ENCODE measurements around the gene KRTAP10-10. TPM values are rescaled to one million over a fixed set of nuclear protein-coding genes. Genes with fewer than 3 reads are reported as not detected.

The KRTAP10-10 gene
- total and polyA plus RNA-seq, 2 donors = not detected

DNA sequence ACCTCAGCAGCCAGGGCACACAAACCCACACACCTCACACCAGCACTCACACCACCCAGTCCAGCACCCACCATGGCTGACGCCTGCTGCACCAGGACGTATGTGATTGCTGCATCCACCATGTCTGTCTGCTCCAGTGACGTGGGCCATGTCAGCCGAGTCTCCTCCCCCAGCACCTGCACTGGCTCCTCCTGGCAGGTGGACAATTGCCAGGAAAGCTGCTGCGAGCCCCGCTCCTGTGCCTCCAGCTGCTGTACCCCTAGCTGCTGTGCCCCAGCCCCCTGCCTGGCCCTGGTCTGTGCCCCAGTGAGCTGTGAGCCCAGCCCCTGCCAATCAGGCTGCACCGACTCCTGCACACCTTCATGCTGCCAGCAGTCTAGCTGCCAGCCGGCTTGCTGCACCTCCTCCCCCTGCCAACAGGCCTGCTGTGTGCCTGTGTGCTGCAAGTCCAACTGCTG, 25.1 kb upstream of the KRTAP10-10 start, which contains the start of gene KRTAP10-8:
Gene KRTAP10-8 (plus strand): TSS at position 51 of the 458 bp plus-strand sequence. CDS start 22 bp downstream, at position 73.
- Histone ChIP-seq H3K4me3 (ENCODE audit: low read depth, low read length) (no peak within 1 kb of the TSS), H3K27ac (ENCODE audit: low read depth) (no peak within 1 kb of the TSS), H3K4me1 (ENCODE audit: insufficient read depth) (no peaks in the 10 kb centered on the region), H3K36me3 (ENCODE audit: insufficient read depth) (no peaks in the 10 kb centered on the region)
- DNase-seq (ENCODE audit: extremely low spot score) = no peak
- WGBS = 87% methylated on average over 8 of the region's 8 CpGs

DNA sequence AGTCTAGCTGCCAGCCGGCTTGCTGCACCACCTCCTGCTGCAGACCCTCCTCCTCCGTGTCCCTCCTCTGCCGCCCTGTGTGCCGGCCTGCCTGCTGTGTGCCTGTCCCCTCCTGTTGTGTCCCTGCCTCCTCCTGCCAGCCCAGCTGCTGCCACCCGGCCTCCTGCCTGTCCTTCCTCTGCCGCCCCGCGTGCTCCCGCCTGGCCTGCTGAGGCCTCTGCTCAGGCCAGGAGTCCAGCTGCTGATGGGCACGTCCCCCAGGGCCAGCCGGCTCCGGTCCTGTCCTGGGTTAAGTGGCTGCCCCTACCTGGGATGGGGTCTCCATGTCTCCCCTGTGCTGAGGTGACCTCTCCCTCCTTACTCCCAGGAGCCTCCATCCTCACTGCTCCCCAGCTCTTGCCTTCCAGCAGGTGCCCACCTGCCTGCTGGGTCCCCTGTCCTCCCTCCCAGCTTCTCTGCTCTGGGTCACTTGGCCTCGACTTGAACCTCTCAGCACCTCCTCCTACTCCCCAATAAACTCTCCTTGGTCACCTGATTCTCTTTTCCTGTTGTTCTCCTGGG, 24.4 kb upstream of the KRTAP10-10 start:
- H3K4me3 ChIP-seq (ENCODE audit: low read depth, low read length) = no peak overlapping the region
- no peak overlapping the region for H3K27ac ChIP-seq (ENCODE audit: low read depth)
- H3K36me3 ChIP-seq (ENCODE audit: insufficient read depth) = no peaks in the 10 kb centered on the region
- 79% methylated on average over 13 of the region's 13 CpGs for WGBS
- H3K4me1 ChIP-seq (ENCODE audit: insufficient read depth) = no peaks in the 10 kb centered on the region
- no peak for DNase-seq (ENCODE audit: extremely low spot score)

DNA sequence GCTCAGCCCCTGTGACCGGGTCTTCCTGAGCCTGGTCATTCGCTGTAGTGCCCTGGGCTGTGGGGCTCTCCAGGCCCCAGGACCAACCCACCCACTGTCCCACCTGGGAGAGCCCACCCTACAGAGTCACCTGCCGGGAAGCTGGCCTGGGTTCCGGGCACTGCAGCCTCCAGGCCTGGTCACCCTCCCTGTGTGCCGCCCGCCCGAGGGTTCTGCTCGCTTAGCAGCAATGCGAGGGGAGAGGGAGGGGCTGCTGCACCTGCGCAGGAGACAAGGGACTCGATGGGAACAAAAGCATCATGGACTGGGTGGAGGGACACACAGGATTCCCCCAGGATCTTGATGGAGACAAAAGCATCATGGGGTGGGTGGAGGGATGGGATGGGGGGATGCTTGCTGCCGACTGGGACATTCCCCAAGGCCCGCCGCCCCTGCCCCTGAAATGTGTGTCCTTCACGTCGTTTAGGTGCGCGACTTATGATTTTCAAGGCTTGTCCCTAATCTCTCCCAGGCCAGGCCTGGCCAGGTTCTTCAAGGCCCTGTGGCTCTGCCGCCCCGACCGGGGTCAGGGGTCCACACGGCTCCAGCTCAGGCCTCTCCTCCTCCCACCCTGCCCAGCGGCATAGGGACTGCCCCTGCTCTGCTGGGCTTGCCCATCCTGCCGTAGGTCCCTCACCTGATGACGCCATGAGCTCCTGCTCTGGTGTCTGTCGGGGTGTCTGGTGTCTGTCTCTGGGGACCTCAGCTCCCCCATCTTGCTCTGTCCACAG, 23.6 kb upstream of the KRTAP10-10 start:
- Histone ChIP-seq H3K36me3 (ENCODE audit: insufficient read depth) (no peaks in the 10 kb centered on the region), H3K4me1 (ENCODE audit: insufficient read depth) (no peaks in the 10 kb centered on the region), H3K27ac (ENCODE audit: low read depth) (no peak overlapping the region), H3K4me3 (ENCODE audit: low read depth, low read length) (no peak overlapping the region)
- no peak for DNase-seq (ENCODE audit: extremely low spot score)
- 88% methylated on average over 26 of the region's 26 CpGs for WGBS

DNA sequence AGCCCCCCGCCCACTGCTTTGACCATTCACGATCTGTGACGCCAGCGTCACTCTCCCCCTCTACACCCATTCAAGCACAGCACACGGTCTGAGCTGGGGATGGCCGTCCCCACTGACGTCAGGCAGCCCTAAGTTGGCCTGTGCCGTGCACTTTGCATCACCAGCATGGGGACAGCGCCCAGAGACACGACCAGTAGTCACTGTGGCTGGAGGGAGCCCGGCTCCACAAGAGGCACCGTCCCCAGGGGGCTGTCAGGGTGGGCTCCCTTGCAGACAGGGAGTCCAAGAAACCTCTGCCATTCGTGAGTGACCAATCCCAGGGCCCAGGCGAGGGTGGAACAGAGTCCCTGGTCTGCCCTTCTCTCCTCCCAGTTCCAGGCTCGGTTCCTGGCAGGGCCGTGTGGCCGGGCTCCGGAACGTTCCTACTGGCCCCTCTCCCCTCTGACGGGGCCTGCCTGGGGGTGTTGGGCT, 23.0 kb upstream of the KRTAP10-10 start:
- Histone ChIP-seq H3K4me1 (ENCODE audit: insufficient read depth) (no peaks in the 10 kb centered on the region), H3K27ac (ENCODE audit: low read depth) (no peak overlapping the region), H3K4me3 (ENCODE audit: low read depth, low read length) (no peak overlapping the region), H3K36me3 (ENCODE audit: insufficient read depth) (no peaks in the 10 kb centered on the region)
- 75% methylated on average over 20 of the region's 20 CpGs for WGBS
- no peak for DNase-seq (ENCODE audit: extremely low spot score)

DNA sequence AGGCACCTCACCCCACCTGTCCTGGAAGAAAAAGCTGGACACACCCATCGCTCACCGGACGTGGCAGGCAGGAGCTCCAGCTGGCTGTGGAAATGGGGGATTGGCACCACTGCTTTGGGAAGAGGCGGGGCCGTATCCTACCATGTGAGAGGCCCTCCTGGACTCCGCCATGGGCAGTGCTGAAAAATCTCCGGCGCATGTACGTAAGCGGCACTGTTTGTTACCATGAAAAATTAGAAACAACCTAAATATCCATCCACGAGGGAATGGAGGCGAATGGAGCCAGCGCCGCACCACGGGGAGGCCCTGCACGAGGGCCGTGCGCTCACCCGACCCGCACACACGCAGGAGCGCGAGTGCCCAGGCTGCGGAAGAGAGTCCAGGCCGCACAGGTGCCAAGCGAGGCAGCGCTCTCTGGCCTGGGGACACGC, 22.2 kb upstream of the KRTAP10-10 start:
- H3K4me1 ChIP-seq (ENCODE audit: insufficient read depth) = no peaks in the 10 kb centered on the region
- H3K4me3 ChIP-seq (ENCODE audit: low read depth, low read length) = no peak overlapping the region
- no peak overlapping the region for H3K27ac ChIP-seq (ENCODE audit: low read depth)
- no peak for DNase-seq (ENCODE audit: extremely low spot score)
- 89% methylated on average over 28 of the region's 28 CpGs for WGBS
- no peaks in the 10 kb centered on the region for H3K36me3 ChIP-seq (ENCODE audit: insufficient read depth)

DNA sequence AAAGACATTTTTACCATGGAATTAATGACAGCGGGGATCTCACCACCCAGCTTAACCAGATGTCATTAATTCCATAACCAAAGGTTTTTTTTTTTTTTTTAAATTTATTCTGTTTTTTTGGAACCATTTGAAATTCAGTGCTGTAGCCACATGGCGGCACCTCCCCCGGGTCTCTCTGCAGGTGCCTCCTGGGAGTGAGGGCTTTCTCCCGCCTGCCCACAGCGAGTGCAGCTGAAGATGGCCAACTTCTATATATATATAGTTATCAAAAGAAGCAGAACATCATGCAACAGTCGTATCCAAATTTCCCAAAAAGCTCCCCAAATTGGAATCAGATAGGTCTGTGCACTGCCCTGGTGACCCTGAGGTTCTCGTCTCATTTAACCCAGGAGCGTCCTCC, 21.7 kb upstream of the KRTAP10-10 start:
- no peak overlapping the region for H3K27ac ChIP-seq (ENCODE audit: low read depth)
- H3K4me3 ChIP-seq (ENCODE audit: low read depth, low read length) = no peak overlapping the region
- WGBS = 63% methylated on average over 8 of the region's 8 CpGs
- no peaks in the 10 kb centered on the region for H3K36me3 ChIP-seq (ENCODE audit: insufficient read depth)
- no peaks in the 10 kb centered on the region for H3K4me1 ChIP-seq (ENCODE audit: insufficient read depth)
- no peak for DNase-seq (ENCODE audit: extremely low spot score)

DNA sequence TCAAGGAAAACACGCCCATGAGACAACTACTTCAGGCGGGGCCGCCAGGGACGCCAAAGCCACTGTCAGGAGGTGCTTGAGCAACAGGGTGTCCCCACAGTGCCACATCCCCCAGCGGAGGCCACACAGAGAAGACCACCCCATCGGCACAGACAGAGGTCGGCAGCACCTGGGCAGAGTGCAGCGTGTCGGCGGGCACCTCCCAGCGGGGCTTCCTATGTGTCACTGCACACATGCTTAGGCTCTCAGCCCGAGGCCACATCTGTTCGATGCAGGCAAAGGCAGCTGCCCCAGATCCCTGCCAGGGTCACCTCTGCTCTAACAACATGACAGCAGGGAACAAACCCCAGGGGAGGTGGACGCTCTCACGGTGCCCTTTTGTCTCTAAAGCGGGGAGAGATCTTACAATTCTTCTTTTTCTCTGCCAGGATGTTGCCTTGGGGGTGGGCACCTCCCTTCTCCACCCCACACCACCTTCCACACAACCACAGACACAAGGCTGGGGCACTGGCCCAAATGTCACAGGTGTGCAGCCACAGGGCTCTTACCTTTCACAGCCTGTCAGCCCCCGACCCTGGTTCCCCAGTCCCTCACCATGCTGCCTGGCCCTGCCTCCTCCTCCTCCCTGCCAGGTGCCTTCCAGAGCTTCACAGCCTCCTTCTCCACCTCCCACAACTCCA, 21.1 kb upstream of the KRTAP10-10 start:
- Histone ChIP-seq H3K4me1 (ENCODE audit: insufficient read depth) (no peaks in the 10 kb centered on the region), H3K4me3 (ENCODE audit: low read depth, low read length) (no peak overlapping the region), H3K36me3 (ENCODE audit: insufficient read depth) (no peaks in the 10 kb centered on the region), H3K27ac (ENCODE audit: low read depth) (no peak overlapping the region)
- WGBS = 72% methylated on average over 17 of the region's 17 CpGs
- no peak for DNase-seq (ENCODE audit: extremely low spot score)

DNA sequence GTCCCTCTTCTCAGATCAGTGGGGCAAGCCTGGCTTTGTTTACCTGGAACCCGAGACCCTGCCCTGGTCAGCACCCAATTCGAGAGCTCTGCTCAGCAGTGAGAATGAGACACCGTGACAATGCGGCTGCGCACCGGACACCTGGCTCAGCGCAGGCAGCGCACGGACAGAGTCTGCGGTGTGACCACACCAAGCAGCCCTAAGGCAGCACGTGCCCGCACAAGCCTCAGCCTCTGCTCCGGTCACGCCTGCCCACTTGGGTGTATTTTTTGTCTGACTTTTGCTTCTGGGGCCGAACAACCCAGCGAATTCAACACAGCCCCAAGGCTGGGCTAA, 20.6 kb upstream of the KRTAP10-10 start:
- Histone ChIP-seq H3K36me3 (ENCODE audit: insufficient read depth) (no peaks in the 10 kb centered on the region), H3K4me1 (ENCODE audit: insufficient read depth) (no peaks in the 10 kb centered on the region), H3K4me3 (ENCODE audit: low read depth, low read length) (no peak overlapping the region), H3K27ac (ENCODE audit: low read depth) (no peak overlapping the region)
- DNase-seq (ENCODE audit: extremely low spot score) = no peak
- 73% methylated on average over 16 of the region's 16 CpGs for WGBS

DNA sequence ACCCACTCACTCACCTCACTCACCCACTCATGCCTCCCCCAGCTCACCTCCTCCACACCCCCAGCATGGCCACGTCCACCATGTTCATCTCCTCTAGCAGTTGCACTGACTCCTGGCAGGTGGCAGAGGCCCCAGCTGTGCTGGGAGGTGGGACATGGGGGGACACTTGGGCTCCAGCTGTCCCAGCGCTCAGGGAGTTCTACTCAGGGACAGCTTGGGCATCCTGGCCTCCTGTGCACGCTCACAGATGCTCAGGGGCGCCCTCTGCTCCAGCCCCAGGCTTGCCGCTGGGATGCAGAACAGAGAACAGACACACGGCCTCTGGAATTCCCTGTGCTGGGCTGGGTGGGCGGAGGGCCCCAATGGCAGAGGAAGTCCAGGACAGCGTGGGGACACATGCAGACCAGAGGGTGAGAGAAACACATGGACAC, 20.1 kb upstream of the KRTAP10-10 start:
- 55% methylated on average over 8 of the region's 8 CpGs for WGBS
- DNase-seq (ENCODE audit: extremely low spot score) = no peak

DNA sequence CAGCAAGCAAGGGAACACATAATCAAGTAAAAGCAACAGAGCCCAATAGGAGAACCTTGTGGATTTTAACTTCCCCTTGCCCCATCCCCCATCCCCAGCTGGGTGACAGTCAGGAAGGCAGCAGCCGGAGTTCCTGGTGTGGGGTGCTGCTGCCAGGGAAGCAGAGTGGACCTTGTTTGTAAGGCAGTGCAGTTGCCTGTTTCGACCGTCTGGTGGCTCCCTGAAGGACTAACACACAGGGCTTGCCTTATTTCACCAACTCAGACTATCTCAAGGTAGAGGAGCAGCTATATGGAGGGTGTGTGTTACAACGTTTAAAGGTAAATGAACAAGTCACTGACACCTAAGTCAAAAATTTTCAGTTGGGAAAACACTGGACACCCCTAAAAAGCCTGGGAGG, 18.7 kb upstream of the KRTAP10-10 start:
- no peaks in the 10 kb centered on the region for H3K36me3 ChIP-seq (ENCODE audit: insufficient read depth)
- H3K27ac ChIP-seq (ENCODE audit: low read depth) = no peak overlapping the region
- WGBS = 24% methylated on average over 4 of the region's 4 CpGs
- H3K4me3 ChIP-seq (ENCODE audit: low read depth, low read length) = no peak overlapping the region
- DNase-seq (ENCODE audit: extremely low spot score) = no peak
- H3K4me1 ChIP-seq (ENCODE audit: insufficient read depth) = no peaks in the 10 kb centered on the region

More for the DNA sequence above, 20.1 kb upstream of the KRTAP10-10 start:
- no peaks in the 10 kb centered on the region for H3K36me3 ChIP-seq (ENCODE audit: insufficient read depth)
- H3K27ac ChIP-seq (ENCODE audit: low read depth) = no peak overlapping the region
- H3K4me3 ChIP-seq (ENCODE audit: low read depth, low read length) = no peak overlapping the region
- H3K4me1 ChIP-seq (ENCODE audit: insufficient read depth) = no peaks in the 10 kb centered on the region

DNA sequence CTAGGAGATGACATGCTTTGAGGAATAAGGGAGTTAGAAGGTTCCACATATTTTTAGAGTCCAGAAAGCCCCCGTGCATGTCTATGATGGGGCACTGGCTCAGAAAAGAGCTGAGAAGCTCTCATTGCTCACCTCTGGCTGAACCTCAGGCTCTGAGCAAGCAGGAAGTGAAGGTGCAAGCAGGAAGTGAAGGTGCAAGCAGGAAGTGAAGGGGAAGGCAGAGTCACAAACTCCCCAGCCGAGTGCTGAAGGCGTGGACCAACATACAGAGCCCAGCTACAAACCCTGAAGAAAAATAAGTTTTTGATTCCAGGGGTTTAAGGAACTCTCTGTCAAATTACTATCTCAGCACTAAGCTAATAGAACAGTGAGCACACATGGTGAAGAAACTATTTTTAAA, 18.2 kb upstream of the KRTAP10-10 start:
- 70% methylated on average over 3 of the region's 3 CpGs for WGBS
- no peak for DNase-seq (ENCODE audit: extremely low spot score)
- Histone ChIP-seq H3K36me3 (ENCODE audit: insufficient read depth) (no peaks in the 10 kb centered on the region), H3K4me1 (ENCODE audit: insufficient read depth) (no peaks in the 10 kb centered on the region), H3K4me3 (ENCODE audit: low read depth, low read length) (no peak overlapping the region), H3K27ac (ENCODE audit: low read depth) (no peak overlapping the region)

DNA sequence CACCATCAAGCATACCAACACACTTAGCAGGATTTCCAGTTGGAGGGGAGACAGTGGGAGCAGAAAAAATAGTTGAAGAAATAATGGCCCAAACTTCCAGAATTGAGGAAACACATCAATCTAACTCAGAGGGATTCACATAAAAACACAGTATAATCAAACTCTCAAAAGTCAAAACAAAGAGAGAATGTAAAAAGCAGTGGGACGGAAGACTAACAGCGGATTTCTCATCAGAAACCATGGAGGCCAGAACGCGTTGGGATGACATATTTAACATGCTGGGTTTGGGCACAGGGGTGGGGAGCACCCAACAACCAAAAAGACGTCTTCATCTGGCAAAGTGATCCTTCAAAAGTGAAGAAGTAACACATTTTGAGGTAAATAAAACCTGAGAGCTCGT, 17.3 kb upstream of the KRTAP10-10 start:
- Histone ChIP-seq H3K4me3 (ENCODE audit: low read depth, low read length) (no peak overlapping the region), H3K27ac (ENCODE audit: low read depth) (no peak overlapping the region), H3K36me3 (ENCODE audit: insufficient read depth) (no peaks in the 10 kb centered on the region), H3K4me1 (ENCODE audit: insufficient read depth) (no peaks in the 10 kb centered on the region)
- 85% methylated on average over 6 of the region's 6 CpGs for WGBS
- no peak for DNase-seq (ENCODE audit: extremely low spot score)

DNA sequence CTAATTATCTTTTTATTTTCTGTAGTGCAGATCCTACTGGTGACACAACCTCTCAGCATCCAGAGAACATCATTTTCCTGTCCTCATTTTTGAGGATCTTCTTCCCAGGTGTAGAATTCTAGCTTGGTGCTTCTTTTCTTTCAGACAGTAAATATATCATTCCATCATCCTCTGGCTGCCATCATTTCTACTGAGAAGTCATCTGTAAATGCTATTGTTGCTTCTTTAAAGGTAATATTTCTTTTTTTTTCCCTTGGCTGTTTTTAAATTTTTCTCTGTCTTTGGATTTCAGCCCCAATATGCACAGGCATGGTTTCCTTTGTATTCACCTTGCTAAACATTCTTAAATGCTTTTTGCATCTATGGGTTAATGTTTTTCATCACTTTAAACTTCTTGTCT, 13.6 kb upstream of the KRTAP10-10 start:
- DNase-seq (ENCODE audit: extremely low spot score) = no peak
- no peaks in the 10 kb centered on the region for H3K4me1 ChIP-seq (ENCODE audit: insufficient read depth)
- H3K4me3 ChIP-seq (ENCODE audit: low read depth, low read length) = no peak overlapping the region

DNA sequence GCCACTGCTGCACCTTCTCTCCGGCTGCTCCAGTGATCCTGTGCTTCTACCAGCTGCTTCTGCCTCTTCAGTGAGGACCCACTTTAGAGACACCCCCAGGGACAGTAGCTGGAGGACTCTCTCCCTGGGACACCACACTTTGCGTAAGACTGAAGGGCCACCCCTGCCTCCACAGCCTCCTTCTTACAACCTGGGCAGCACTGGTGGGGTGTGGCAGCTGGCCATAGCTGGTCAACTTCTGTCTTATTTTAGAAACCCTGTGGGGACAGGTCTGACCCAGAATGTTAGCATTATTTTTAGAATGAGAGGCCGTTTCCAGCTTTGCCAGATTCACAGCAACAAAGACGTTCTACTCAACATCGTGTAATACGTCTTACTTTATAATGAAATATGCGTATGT, 11.4 kb upstream of the KRTAP10-10 start:
- WGBS = 89% methylated on average over 7 of the region's 7 CpGs
- Histone ChIP-seq H3K4me1 (ENCODE audit: insufficient read depth) (no peaks in the 10 kb centered on the region), H3K36me3 (ENCODE audit: insufficient read depth) (no peaks in the 10 kb centered on the region), H3K4me3 (ENCODE audit: low read depth, low read length) (no peak overlapping the region), H3K27ac (ENCODE audit: low read depth) (no peak overlapping the region)
- DNase-seq (ENCODE audit: extremely low spot score) = no peak

More for the DNA sequence above, 13.6 kb upstream of the KRTAP10-10 start:
- Histone ChIP-seq H3K36me3 (ENCODE audit: insufficient read depth) (no peaks in the 10 kb centered on the region), H3K27ac (ENCODE audit: low read depth) (no peak overlapping the region)

Measured in urinary bladder (tissue), 4 donors.